GM23338 (cell line): ENCODE data around the gene EIF2S3. TPM values are rescaled to one million over a fixed set of nuclear protein-coding genes. Genes with fewer than 3 reads are reported as not detected.

Source experiments
- ATAC-seq: fragments of 200-7000 bp; cut with Tn5 transposase; 3 replicates; pipeline ENCODE4 v1.9.1; 2020
- DNase-seq: peaks from one replicate; pipeline ENCODE4 v3.0.0-alpha.2; 2015; ENCODE audit warnings: low spot score
- H2AFZ ChIP-seq: fragments of 200-600 bp; sonication (generic); 2 replicates; pipeline ENCODE4 v1.8.0; 2016; ENCODE audit warnings: antibody characterized with exemption, mild to moderate bottlenecking, moderate library complexity
- H3F3A ChIP-seq: fragments of 200-600 bp; sonication (generic); replicated peaks from 2 replicates; pipeline ENCODE4 v1.8.0; 2017; ENCODE audit warnings: antibody characterized with exemption, mixed run types, low read depth
- H3K27ac ChIP-seq: fragments of 200-600 bp; sonication (generic); 2 replicates; pipeline ENCODE4 v1.6.1; 2016; ENCODE audit warnings: low read depth
- H3K27me3 ChIP-seq: fragments of 200-600 bp; sonication (generic); 2 replicates; pipeline ENCODE4 v1.8.0; 2016; ENCODE audit warnings: mild to moderate bottlenecking, mixed run types, moderate library complexity; ENCODE audit not compliant: insufficient read depth
- H3K36me3 ChIP-seq: fragments of 200-600 bp; sonication (generic); 2 replicates; pipeline ENCODE4 v1.8.0; 2016; ENCODE audit warnings: mild to moderate bottlenecking; ENCODE audit not compliant: insufficient read depth
- H3K4me1 ChIP-seq: fragments of 200-600 bp; sonication (generic); 2 replicates; pipeline ENCODE4 v1.8.0; 2016; ENCODE audit warnings: mild to moderate bottlenecking, moderate library complexity; ENCODE audit not compliant: insufficient read depth
- H3K4me2 ChIP-seq: fragments of 200-600 bp; sonication (generic); 2 replicates; pipeline ENCODE4 v1.7.1; 2017; ENCODE audit warnings: mixed run types
- H3K4me3 ChIP-seq: fragments of 200-600 bp; sonication (generic); 2 replicates; pipeline ENCODE4 v1.6.1; 2016; ENCODE audit warnings: mixed run types
- H3K79me2 ChIP-seq: fragments of 200-600 bp; sonication (generic); replicated peaks from 2 replicates; pipeline ENCODE4 v1.8.0; 2017; ENCODE audit warnings: mild to moderate bottlenecking; ENCODE audit not compliant: insufficient read depth
- H3K9me2 ChIP-seq: fragments of 200-600 bp; sonication (generic); 2 replicates; pipeline ENCODE4 v1.8.0; 2017; ENCODE audit not compliant: insufficient read depth
- H4K20me1 ChIP-seq: fragments of 200-600 bp; sonication (generic); replicated peaks from 2 replicates; pipeline ENCODE4 v1.8.0; 2017; ENCODE audit warnings: mild to moderate bottlenecking; ENCODE audit not compliant: insufficient read depth
- H3K27ac Mint-ChIP-seq: 2 replicates; pipeline ENCODE4 v1.8.0; 2020; ENCODE audit warnings: inconsistent platforms, mild to moderate bottlenecking, moderate library complexity, mixed read lengths
- H3K27me3 Mint-ChIP-seq: 3 replicates; pipeline ENCODE4 v1.8.0; 2022; ENCODE audit warnings: low read depth, mild to moderate bottlenecking, moderate library complexity, mixed read lengths, inconsistent platforms; ENCODE audit not compliant: insufficient read depth, poor library complexity
- H3K36me3 Mint-ChIP-seq: 3 replicates; pipeline ENCODE4 v1.8.0; 2021; ENCODE audit warnings: low read depth, mild to moderate bottlenecking, inconsistent platforms, moderate library complexity, mixed read lengths
- H3K4me1 Mint-ChIP-seq: 3 replicates; pipeline ENCODE4 v1.8.0; 2020; ENCODE audit warnings: mild to moderate bottlenecking, inconsistent platforms, mixed read lengths
- H3K4me3 Mint-ChIP-seq: 3 replicates; pipeline ENCODE4 v1.8.0; 2021; ENCODE audit warnings: moderate library complexity, mild to moderate bottlenecking, inconsistent platforms, mixed read lengths
- H3K9me3 Mint-ChIP-seq: 3 replicates; pipeline ENCODE4 v1.8.0; 2020; ENCODE audit warnings: moderate library complexity, mild to moderate bottlenecking, inconsistent platforms, mixed read lengths
- CREB1 ChIP-seq: fragments of 250-450 bp; sonication (Bioruptor Pico); IDR thresholded peaks from 2 replicates; pipeline ENCODE4 v1.5.0; 2020; ENCODE audit warnings: low read depth, mild to moderate bottlenecking, moderate library complexity
- EZH2 ChIP-seq: fragments of 200-600 bp; sonication (generic); IDR thresholded peaks from one replicate; pipeline ENCODE4 v1.8.0; 2017; ENCODE audit warnings: antibody characterized with exemption, mild to moderate bottlenecking, low read depth; ENCODE audit not compliant: unreplicated experiment
- EZH2phosphoT487 ChIP-seq: fragments of 200-600 bp; sonication (generic); IDR thresholded peaks from one replicate; pipeline ENCODE4 v1.8.1; 2018; ENCODE audit warnings: antibody characterized with exemption; ENCODE audit not compliant: unreplicated experiment
- JUNB ChIP-seq: IDR thresholded peaks from one replicate; pipeline ENCODE4 v1.6.1; 2016; ENCODE audit warnings: antibody characterized with exemption; ENCODE audit not compliant: unreplicated experiment
- NANOG ChIP-seq: IDR thresholded peaks from 2 replicates; pipeline ENCODE4 v1.6.1; 2016; ENCODE audit warnings: antibody characterized with exemption, borderline replicate concordance
- POLR2AphosphoS5 ChIP-seq: IDR thresholded peaks from 2 replicates; pipeline ENCODE4 v1.6.1; 2016; ENCODE audit warnings: antibody characterized with exemption, low read depth
- REST ChIP-seq: IDR thresholded peaks from one replicate; pipeline ENCODE4 v1.6.1; 2018; ENCODE audit warnings: antibody characterized with exemption; ENCODE audit not compliant: unreplicated experiment
- STAT1 ChIP-seq: IDR thresholded peaks from one replicate; pipeline ENCODE4 v1.6.1; 2016; ENCODE audit warnings: antibody characterized with exemption; ENCODE audit not compliant: unreplicated experiment
- ZNF114 ChIP-seq: fragments of 250-450 bp; sonication (Bioruptor Pico); IDR thresholded peaks from 2 replicates; pipeline ENCODE4 v1.5.0; 2020; ENCODE audit warnings: mild to moderate bottlenecking, moderate library complexity
- ZNF331 ChIP-seq: fragments of 250-450 bp; sonication (Bioruptor Pico); IDR thresholded peaks from 2 replicates; pipeline ENCODE4 v1.5.0; 2020; ENCODE audit warnings: low read depth, mild to moderate bottlenecking, moderate library complexity
- ZNF462 ChIP-seq: fragments of 250-450 bp; sonication (Bioruptor Pico); IDR thresholded peaks from 2 replicates; pipeline ENCODE4 v1.5.0; 2020; ENCODE audit warnings: mild to moderate bottlenecking, moderate library complexity
- polyA plus RNA-seq: library from polyadenylated mRNA; unstranded; fragments of >200 nt; fragmentation: Nextera tagmentation; extraction: Ambion mirVana; gene quantifications from 2 replicates; pipeline ENCODE4 v1.2.1, GENCODE V29; 2016
- total RNA-seq: library from RNA; depleted of rRNA; stranded (reverse); fragments of >200 nt; shearing (Covaris generic); gene quantifications from 2 replicates; pipeline ENCODE4 v1.2.3, GENCODE V29; 2014
- TF ChIP-seq, protein P1 (sequence below): IDR thresholded peaks from 2 replicates; pipeline ENCODE4 v1.6.1; 2016; ENCODE audit warnings: antibody characterized with exemption
- TF ChIP-seq, protein P2 (sequence below), 2 experiments: fragments of 200-600 bp in 1 of 2; sonication (generic) in 1 of 2; conservative IDR thresholded peaks; 2 replicates each; pipeline versions ENCODE4 v1.5.1 to v1.6.1; 2016 to 2017; ENCODE audit warnings: antibody characterized with exemption in 2 of 2, low read depth in 2 of 2, mild to moderate bottlenecking in 2 of 2, moderate library complexity in 1 of 2

The EIF2S3 gene
- total and polyA plus RNA-seq, 2 experiments from 2014 or later, result 90.5 to 323 TPM

DNA sequence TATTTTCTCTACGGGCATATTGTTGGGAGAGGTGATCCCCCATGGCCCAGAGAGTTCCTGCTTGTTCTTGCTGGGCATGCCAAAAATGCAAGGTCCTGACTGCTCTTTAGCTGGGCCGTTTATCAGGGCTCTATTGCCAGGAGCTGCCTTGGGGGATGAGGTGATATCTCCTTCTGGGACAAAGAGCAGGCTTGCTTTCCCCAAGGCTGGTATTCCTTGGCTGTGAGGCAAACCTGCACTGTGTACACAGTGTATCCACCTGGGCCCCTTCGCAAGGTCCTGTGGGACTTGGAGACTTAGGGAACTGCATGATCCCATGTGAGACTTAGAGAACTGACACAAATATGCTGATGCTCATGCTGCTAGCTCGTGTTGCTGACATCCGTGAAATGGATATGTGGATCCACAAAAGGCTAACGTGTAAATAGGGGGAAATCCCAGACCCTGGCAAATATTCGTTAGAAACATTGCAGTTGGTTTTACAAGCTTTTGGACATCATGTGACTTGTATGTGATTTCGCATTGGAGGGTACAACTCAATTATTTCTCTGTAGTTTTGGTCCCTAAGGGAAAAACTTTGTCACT, 70.4 kb downstream of the EIF2S3 start:
- H3K79me2 ChIP-seq, result no peaks in the 10 kb centered on the region
- no peak for ATAC-seq
- H3K4me1 Mint-ChIP-seq, result peaks cover 1% of the 10 kb centered on the region; the same call in 2 of the 3 replicates
- H3K9me3 Mint-ChIP-seq, result no peaks in the 10 kb centered on the region
- H2AFZ ChIP-seq, result peak overlapping the region; percentile 43; the same call in 1 of the 2 replicates
- H3K27ac ChIP-seq, result no peak overlapping the region
- H3F3A ChIP-seq, result no peaks in the 10 kb centered on the region
- H3K36me3 Mint-ChIP-seq, result no peaks in the 10 kb centered on the region
- no peak overlapping the region for H3K27ac Mint-ChIP-seq
- no peak overlapping the region for H3K4me3 ChIP-seq
- no peaks in the 10 kb centered on the region for H3K9me2 ChIP-seq
- TF ChIP-seq CREB1 (CRISPR knock-in tag) (no peak), EZH2phosphoT487 (no peak), JUNB (no peak), STAT1 (no peak), ZNF114 (CRISPR knock-in tag) (no peak), POLR2AphosphoS5 (no peak), ZNF331 (CRISPR knock-in tag) (no peak), NANOG (no peak), ZNF462 (CRISPR knock-in tag) (no peak), EZH2 (no peak), REST (no peak)
- TF ChIP-seq, protein P1, sequence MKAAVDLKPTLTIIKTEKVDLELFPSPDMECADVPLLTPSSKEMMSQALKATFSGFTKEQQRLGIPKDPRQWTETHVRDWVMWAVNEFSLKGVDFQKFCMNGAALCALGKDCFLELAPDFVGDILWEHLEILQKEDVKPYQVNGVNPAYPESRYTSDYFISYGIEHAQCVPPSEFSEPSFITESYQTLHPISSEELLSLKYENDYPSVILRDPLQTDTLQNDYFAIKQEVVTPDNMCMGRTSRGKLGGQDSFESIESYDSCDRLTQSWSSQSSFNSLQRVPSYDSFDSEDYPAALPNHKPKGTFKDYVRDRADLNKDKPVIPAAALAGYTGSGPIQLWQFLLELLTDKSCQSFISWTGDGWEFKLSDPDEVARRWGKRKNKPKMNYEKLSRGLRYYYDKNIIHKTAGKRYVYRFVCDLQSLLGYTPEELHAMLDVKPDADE, result no peak
- TF ChIP-seq, protein P2, sequence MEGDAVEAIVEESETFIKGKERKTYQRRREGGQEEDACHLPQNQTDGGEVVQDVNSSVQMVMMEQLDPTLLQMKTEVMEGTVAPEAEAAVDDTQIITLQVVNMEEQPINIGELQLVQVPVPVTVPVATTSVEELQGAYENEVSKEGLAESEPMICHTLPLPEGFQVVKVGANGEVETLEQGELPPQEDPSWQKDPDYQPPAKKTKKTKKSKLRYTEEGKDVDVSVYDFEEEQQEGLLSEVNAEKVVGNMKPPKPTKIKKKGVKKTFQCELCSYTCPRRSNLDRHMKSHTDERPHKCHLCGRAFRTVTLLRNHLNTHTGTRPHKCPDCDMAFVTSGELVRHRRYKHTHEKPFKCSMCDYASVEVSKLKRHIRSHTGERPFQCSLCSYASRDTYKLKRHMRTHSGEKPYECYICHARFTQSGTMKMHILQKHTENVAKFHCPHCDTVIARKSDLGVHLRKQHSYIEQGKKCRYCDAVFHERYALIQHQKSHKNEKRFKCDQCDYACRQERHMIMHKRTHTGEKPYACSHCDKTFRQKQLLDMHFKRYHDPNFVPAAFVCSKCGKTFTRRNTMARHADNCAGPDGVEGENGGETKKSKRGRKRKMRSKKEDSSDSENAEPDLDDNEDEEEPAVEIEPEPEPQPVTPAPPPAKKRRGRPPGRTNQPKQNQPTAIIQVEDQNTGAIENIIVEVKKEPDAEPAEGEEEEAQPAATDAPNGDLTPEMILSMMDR (conservative IDR thresholded peaks at IDR 0.05; ENCODE audit: low read depth in 2 of 2), result no peak
- no peak overlapping the region for H3K4me3 Mint-ChIP-seq
- H3K36me3 ChIP-seq, result no peaks in the 10 kb centered on the region
- no peaks in the 10 kb centered on the region for H3K4me1 ChIP-seq
- no peak for DNase-seq
- no peaks in the 10 kb centered on the region for H3K27me3 ChIP-seq
- H4K20me1 ChIP-seq, result no peaks in the 10 kb centered on the region
- H3K27me3 Mint-ChIP-seq, result no peaks in the 10 kb centered on the region
- H3K4me2 ChIP-seq, result no peak overlapping the region
